ENCODE measurements around the gene ERMP1. TPM values are rescaled to one million over a fixed set of nuclear protein-coding genes. Genes with fewer than 3 reads are reported as not detected.
"Not testable (repeated sequence)": the region's sequence is repeated elsewhere in the genome, so short reads cannot be mapped to it uniquely, and the experiment has no call there.

Gene ERMP1
- total RNA-seq, 1 experiment from 2014 or later, result 5.9 TPM

DNA sequence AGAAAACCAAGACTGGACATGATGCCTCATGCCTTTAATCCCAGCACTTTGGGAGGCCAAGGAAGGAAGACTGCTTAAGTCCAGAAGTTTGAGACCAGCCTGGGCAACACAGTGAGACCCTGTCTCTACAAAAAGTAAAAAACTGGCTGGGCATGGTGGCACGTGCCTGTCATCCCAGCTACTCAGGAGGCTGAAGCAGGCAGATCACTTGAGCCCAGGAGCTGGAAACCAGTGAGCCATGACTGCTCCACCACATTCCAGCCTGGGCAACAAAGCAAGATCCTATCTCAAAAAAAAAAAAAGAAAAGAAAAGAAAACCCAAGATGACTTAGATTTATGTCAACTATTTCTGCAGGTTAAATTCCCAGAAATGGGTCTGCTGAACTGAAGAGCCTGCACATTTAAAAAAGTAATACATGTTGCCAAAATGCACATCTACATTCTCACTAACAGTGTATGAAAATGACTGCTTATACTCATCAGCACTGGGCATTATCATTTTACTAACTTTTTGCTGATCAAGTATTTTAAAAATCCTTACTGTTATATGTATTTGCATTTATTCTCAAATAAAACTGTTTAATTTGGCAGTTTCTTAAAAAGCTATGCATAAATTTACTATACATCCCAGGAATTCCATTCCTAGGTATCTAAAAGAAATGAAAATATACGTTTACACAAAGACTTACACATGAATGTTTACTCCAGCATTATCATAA, 14.3 kb downstream of the ERMP1 start:
- DNase-seq (ENCODE audit: low spot score), result no peak

- peak; percentile 8 for DNase-seq (ENCODE audit: low spot score)
These were observed 15.1 kb downstream of the ERMP1 start for GRCh38 chr9:5817862-5818261.

GRCh38 chr9:5815461-5815860, 17.5 kb downstream of the ERMP1 start:
- no peak for DNase-seq (ENCODE audit: low spot score)

GRCh38 chr9:5813824-5814223, 19.1 kb downstream of the ERMP1 start:
- DNase-seq (ENCODE audit: low spot score), result no peak

DNA sequence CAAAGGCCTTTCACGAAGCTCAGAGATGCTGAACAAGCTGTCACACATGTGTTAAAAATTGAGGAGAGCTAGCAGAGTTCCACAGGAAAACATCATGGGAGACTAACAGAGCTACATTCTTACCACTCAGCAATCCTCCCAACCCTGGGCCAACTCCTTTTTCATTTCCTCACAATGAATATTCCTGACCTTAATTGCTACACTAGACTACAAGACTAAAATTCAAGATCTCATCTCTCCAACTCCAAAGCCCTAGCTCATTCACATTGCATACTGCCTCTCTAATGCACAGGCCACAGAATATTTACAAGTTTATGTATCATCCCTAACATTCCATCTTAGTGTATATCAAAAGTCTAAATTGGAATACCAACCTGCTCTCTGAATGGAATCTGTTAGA, 21.2 kb downstream of the ERMP1 start:
- no peak for DNase-seq (ENCODE audit: low spot score)

- no peak for DNase-seq (ENCODE audit: low spot score)
These were observed 27.4 kb downstream of the ERMP1 start for GRCh38 chr9:5805478-5805877.

- DNase-seq (ENCODE audit: low spot score), result no peak
These were observed 31.2 kb downstream of the ERMP1 start for GRCh38 chr9:5801739-5802113.

DNA sequence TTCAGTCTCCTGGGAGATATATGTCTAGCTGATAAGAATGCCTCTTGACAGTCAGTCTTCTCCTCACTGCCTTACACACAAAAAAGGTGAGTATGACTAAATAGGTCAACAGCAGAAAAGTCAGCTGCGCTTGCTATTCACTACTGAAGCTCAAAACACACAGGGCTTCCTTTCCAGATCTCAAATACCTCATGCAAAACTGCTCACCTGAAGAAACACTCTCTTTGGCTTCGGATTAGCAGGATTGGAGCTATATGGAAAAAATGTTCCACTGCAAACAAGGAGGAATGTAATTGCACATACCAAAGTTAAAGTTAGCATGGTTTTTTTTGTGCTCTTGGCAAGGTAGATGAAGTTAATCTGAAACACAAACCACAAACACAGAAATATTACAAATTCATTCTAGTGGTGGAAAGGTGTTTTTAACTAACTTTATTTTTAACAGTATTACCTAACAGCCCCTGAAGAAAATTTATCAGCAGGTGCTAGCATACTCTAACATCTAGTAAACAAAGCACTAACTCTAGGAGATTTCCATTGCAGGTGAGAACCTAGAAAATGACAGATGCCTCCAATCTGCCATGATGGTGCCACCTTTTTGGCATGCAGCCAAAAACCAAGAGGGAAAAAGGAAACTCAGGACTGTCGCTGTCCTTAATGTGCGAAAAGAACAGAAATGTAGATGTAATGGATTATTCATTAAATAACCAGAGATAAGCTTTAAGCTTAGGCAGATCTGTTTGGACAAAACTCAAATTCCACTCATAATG, 31.8 kb downstream of the ERMP1 start:
- no peak for DNase-seq (ENCODE audit: low spot score)

DNA sequence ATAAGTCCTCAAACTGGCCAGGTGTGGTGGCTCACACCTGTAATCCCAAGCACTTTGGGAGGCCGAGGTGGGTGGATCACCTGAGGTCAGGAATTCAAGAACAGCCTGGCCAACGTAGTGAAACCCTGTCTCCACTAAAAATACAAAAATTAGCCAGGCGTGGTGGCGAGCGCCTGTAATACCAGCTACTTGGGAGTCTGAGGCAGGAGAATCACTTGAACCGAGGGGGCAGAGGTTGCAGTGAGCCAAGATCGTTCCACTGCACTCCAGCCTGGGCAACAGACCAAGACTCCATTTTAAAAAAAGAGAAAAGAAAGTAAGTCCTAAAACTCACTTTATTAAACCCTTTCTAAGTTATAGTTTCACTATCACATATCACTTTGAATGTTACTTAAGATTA, 32.5 kb downstream of the ERMP1 start:
- DNase-seq (ENCODE audit: low spot score), result not testable (repeated sequence)

GRCh38 chr9:5799314-5799713, 33.6 kb downstream of the ERMP1 start:
- DNase-seq (ENCODE audit: low spot score), result peak; percentile 21

GRCh38 chr9:5798581-5798980, 34.3 kb downstream of the ERMP1 start:
- DNase-seq (ENCODE audit: low spot score), result no peak

DNA sequence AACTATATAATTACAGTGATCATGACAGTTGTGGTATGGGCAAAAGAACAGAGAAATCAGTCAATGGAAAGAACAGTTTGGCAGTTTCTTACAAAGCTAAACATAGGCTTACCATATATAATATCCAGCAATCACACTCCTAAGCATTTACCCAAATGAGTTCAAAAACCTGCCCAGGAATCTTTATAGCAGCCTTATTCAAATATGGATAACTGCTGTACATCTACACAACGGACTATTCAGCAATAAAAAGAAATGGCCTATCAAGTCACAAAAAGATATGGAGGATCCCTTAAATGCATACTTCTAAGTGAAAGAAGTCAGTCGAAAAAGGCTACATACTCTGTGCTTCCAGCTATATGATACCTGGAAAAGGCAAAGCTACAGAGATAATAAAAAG, 36.6 kb downstream of the ERMP1 start:
- no peak for DNase-seq (ENCODE audit: low spot score)

GRCh38 chr9:5793812-5794211, 39.1 kb downstream of the ERMP1 start:
- DNase-seq (ENCODE audit: low spot score), result no peak

DNA sequence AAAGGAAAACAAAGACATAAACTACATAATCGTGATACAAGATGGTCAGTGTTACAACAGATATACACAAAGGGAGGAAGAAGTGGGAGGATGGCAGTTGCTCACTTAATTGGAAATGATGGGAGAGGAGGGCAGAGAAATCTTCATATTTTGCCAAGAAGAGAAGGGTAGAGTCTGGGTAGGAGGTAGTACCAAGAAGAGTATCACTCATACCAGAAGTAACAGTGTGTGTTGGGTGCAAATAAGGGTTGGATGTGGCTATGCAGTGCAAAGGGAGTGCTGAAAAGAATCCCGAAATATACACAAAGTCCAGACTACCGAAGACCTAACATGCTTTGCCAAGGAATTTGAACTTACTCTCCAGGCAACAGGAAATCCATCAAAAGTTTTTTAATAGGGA, 41.0 kb downstream of the ERMP1 start:
- DNase-seq (ENCODE audit: low spot score), result no peak

DNA sequence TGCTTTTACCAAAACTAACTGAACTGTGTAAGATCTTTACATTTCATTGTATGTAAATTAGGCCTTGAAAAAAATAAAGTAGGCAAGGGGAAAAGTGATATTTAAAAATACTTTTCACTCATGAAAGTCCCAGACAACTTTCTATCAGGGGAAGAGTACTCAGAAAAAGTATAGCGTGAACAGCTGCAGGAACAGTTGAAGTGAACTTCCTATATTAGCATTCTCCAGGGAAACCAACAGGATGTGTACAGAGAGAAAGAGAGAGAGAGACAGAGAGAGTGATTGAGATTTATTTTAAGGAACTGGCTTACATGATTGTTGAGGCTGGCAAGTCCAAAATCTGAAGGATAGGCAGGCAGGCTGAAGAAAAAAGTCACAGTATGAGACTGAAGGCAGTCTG, 42.0 kb downstream of the ERMP1 start:
- DNase-seq (ENCODE audit: low spot score), result no peak

DNA sequence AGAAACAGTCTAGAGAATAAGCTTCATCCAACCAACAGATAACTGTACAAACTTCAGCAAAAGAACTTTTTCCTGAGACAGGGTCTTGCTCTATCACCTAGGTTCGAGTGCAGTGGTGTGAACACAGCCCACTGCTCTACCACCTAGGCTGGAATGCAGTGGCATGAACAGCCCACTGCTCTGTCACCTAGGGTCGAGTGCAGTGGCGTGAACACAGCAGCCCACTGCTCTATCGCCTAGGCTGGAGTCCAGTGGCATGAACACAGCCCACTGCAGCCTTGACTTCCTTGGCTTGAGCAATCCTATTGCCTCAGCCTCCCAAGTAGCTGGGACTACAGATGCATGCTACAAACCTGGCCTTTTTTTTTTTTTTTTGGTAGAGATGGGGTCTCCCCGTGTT, 43.4 kb downstream of the ERMP1 start:
- no peak for DNase-seq (ENCODE audit: low spot score)

DNA sequence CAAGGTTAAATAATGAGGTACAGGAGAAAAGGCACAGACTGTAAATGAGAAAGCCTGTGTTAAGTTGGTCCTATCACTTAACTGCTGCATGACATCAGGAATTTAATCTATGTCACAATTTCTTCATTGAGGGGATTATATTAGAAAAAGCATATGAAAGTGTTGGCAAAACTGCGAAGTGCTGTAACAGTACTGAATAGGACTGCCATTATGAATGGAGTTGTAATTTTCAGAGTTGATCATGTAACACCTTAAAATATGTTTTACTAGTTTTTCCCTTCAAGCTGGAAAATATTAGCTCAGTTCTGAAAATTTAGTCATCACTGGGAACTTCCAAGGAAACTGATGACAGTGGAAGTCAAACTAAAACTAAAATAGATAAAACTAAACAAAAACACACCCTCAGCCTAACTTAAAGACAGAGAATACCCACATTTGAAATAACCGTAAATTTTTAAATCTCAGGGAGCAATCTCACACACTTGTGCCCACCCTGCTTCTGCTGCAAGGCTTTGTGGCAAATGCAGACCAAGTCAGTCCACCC, 45.1 kb downstream of the ERMP1 start:
- DNase-seq (ENCODE audit: low spot score), result no peak

- no peak for DNase-seq (ENCODE audit: low spot score)
These were observed 45.7 kb downstream of the ERMP1 start for GRCh38 chr9:5787220-5787619.

DNA sequence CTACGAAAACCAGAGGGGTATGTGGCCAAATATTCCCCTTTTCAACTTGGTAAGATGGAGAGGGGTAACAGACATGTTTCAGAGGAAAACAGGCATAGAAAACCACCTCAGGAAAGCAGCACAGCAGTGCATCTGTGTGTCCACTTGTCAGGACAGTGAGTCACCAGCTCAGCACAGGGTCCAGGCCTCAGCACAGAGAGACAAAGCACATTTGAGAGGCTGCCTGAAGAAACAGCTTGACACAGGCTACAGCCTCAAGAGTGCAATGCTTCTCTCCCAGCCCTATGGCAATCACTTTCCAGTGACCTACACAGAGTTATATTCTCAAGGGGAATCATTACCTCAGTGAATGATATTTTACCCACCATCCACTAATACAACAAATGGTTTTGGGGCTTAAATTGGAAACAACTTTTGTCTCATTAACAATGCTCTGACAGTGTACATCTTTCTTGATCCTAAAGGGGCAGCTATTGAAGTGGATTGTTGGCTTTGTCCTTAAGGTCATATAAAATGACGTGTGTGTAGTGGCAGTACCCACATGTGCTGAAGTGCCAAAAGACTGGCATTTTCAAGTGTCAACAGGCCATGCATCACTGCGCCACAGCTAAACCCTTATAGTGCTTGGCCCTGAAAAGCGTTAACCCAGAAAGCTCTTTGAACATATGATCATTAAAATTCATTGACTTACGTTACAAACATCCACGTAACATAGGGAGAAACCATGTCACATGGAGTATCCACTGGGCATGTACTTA, 46.4 kb downstream of the ERMP1 start:
- no peak for DNase-seq (ENCODE audit: low spot score)

DNA sequence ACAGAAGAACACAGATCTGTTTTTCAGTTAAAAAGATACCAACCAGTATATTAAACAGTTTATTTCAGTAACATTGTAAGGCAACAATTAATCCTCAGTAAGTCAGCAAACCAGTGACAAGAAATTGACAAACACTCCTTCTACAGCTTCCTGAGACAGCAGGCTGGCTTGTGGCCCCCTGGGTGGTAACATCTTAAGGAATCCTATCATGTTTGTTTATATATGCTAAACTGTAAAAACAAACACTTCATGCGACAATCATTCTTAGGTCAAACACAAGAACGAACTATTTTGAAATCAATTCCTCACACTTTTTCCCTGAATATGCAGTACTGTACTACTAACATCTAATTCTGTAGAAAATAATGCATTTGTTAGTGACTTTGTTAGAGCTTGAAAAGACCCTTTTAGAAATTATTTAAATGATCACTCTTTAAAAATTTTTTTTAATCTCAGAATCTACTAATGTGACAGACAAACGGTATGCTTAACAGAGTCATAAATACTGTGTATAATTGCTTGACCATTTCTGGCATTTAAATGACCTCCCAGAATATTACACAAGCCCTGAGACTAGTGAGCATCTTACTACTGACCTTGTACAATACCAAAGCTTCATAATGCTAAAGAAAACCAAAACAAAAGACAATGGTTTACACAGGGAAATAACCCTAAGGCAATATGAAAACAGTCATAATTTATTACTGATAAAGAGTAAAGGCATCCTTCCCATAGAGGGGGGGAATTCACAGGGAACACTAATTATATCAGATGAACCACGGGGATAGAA, 48.2 kb downstream of the ERMP1 start:
- DNase-seq (ENCODE audit: low spot score), result no peak

GRCh38 chr9:5783982-5784381, 48.9 kb downstream of the ERMP1 start:
- no peak for DNase-seq (ENCODE audit: low spot score)

GRCh38 chr9:5783420-5783819, 49.5 kb downstream of the ERMP1 start:
- DNase-seq (ENCODE audit: low spot score), result not testable (repeated sequence)
